ENCODE data around the gene RAD17. TPM values are rescaled to one million over a fixed set of nuclear protein-coding genes. Genes with fewer than 3 reads are reported as not detected.

The RAD17 gene
- total RNA-seq, 1 experiment from 2014 or later, result 19.3 TPM

GRCh38 chr5:69343083-69343482 lies 26.5 kb upstream of the RAD17 start:
- intact Hi-C loops (cut with micrococcal nuclease; ENCODE audit: unreplicated experiment), result no loop called here
- H3K4me1 ChIP-seq (ENCODE audit: insufficient read depth, low read length, poor library complexity, severe bottlenecking), result no peaks in the 10 kb centered on the region
- no peaks in the 10 kb centered on the region for H3K27me3 ChIP-seq (replicated peaks; ENCODE audit: insufficient read depth, low read depth, low read length, poor library complexity)
- TF ChIP-seq EZH2 (IDR thresholded peaks at IDR 0.05; ENCODE audit: borderline replicate concordance, low read depth, low read length, poor library complexity, severe bottlenecking), result no peak
- TF ChIP-seq, protein P1, sequence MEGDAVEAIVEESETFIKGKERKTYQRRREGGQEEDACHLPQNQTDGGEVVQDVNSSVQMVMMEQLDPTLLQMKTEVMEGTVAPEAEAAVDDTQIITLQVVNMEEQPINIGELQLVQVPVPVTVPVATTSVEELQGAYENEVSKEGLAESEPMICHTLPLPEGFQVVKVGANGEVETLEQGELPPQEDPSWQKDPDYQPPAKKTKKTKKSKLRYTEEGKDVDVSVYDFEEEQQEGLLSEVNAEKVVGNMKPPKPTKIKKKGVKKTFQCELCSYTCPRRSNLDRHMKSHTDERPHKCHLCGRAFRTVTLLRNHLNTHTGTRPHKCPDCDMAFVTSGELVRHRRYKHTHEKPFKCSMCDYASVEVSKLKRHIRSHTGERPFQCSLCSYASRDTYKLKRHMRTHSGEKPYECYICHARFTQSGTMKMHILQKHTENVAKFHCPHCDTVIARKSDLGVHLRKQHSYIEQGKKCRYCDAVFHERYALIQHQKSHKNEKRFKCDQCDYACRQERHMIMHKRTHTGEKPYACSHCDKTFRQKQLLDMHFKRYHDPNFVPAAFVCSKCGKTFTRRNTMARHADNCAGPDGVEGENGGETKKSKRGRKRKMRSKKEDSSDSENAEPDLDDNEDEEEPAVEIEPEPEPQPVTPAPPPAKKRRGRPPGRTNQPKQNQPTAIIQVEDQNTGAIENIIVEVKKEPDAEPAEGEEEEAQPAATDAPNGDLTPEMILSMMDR (conservative IDR thresholded peaks at IDR 0.05; ENCODE audit: low read depth, low read length), result no peak
- BruUV-seq (replicated peaks), result no TSS peak
- no peak overlapping the region for H3K27ac ChIP-seq (ENCODE audit: low read depth, low read length, poor library complexity, severe bottlenecking)
- CTCF ChIA-PET, result no interaction called here
- POLR2A ChIA-PET (ENCODE audit: low non-redundant PET), result no interaction called here
- H3K4me3 ChIP-seq (ENCODE audit: low read depth, low read length, poor library complexity, severe bottlenecking), result no peak overlapping the region
- DNase-seq (ENCODE audit: low spot score), result no peak
- H3K36me3 ChIP-seq (ENCODE audit: insufficient read depth, low read length, poor library complexity, severe bottlenecking), result no peaks in the 10 kb centered on the region
- H3K9me3 ChIP-seq (ENCODE audit: low read depth, low read length, poor library complexity, severe bottlenecking), result no peaks in the 10 kb centered on the region

DNA sequence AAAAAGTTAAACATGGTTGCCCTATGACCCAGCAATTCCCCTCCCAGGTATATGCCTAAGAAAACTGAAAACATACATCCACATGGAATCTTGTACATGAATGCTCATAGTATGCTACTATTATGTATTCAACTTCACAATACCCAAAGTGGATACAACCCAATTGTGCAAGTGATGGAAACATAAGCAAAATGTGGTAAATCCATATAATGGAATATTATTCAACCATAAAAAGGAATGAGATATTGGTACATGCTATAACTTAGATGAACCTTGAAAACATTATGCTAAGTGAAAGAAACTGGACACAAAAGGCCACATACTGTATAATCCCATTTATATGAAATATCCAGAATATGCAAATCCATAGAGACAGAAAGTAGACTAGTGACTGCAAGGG lies 19.0 kb upstream of the RAD17 start:
- no peaks in the 10 kb centered on the region for H3K9me3 ChIP-seq (ENCODE audit: low read depth, low read length, poor library complexity, severe bottlenecking)
- ChIA-PET CTCF (no interaction called here), POLR2A (ENCODE audit: low non-redundant PET) (no interaction called here)
- no peaks in the 10 kb centered on the region for H3K4me1 ChIP-seq (ENCODE audit: insufficient read depth, low read length, poor library complexity, severe bottlenecking)
- H3K27me3 ChIP-seq (replicated peaks; ENCODE audit: insufficient read depth, low read depth, low read length, poor library complexity), result no peaks in the 10 kb centered on the region
- peaks cover 46% of the 10 kb centered on the region for H3K36me3 ChIP-seq (ENCODE audit: insufficient read depth, low read length, poor library complexity, severe bottlenecking)
- H3K27ac ChIP-seq (ENCODE audit: low read depth, low read length, poor library complexity, severe bottlenecking), result no peak overlapping the region
- DNase-seq (ENCODE audit: low spot score), result no peak
- no TSS peak for BruUV-seq (replicated peaks)
- no peak for TF ChIP-seq EZH2 (IDR thresholded peaks at IDR 0.05; ENCODE audit: borderline replicate concordance, low read depth, low read length, poor library complexity, severe bottlenecking)
- TF ChIP-seq, protein P1 (conservative IDR thresholded peaks at IDR 0.05; ENCODE audit: low read depth, low read length), result no peak
- intact Hi-C loops (cut with micrococcal nuclease; ENCODE audit: unreplicated experiment), result no loop called here
- no peak overlapping the region for H3K4me3 ChIP-seq (ENCODE audit: low read depth, low read length, poor library complexity, severe bottlenecking)

DNA sequence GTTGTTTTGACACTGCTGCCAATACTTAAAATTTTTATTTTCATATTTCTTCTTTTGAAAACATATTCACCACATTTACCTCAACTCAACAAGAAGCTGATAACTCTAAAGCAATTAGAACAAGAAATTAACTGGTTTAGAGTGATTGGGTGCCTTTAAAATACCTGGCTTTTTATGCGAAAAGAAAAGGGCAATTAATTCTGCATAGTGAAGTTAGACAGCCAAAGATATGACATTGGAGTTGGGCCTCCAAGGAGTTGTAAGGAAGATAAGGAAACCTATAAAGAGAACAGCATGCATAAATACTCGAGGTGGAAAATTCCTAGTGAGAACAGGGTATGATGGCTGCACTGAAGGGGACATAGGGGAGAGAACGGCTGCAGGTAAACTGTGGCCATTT lies 9.9 kb upstream of the RAD17 start:
- DNase-seq (ENCODE audit: low spot score), result no peak
- no TSS peak for BruUV-seq (replicated peaks)
- H3K4me3 ChIP-seq (ENCODE audit: low read depth, low read length, poor library complexity, severe bottlenecking), result no peak overlapping the region
- no peak overlapping the region for H3K27ac ChIP-seq (ENCODE audit: low read depth, low read length, poor library complexity, severe bottlenecking)
- no peaks in the 10 kb centered on the region for H3K27me3 ChIP-seq (replicated peaks; ENCODE audit: insufficient read depth, low read depth, low read length, poor library complexity)
- TF ChIP-seq, protein P1 (conservative IDR thresholded peaks at IDR 0.05; ENCODE audit: low read depth, low read length), result no peak
- TF ChIP-seq EZH2 (IDR thresholded peaks at IDR 0.05; ENCODE audit: borderline replicate concordance, low read depth, low read length, poor library complexity, severe bottlenecking), result no peak
- intact Hi-C loops (cut with micrococcal nuclease; ENCODE audit: unreplicated experiment), result loop anchor here (10.0 kb wide), 1 partner anchor 265 kb away; the partner anchor contains the start of gene SLC30A5
- POLR2A ChIA-PET (ENCODE audit: low non-redundant PET), result no interaction called here
- H3K9me3 ChIP-seq (ENCODE audit: low read depth, low read length, poor library complexity, severe bottlenecking), result no peaks in the 10 kb centered on the region
- H3K36me3 ChIP-seq (ENCODE audit: insufficient read depth, low read length, poor library complexity, severe bottlenecking), result peaks cover 40% of the 10 kb centered on the region
- H3K4me1 ChIP-seq (ENCODE audit: insufficient read depth, low read length, poor library complexity, severe bottlenecking), result no peaks in the 10 kb centered on the region
- CTCF ChIA-PET, result no interaction called here

Data from A673 (cell line).